Inflammatory macrophage treated with lipopolysaccharide for 4 hours (primary cell): ENCODE measurements around the gene MROH9.
A peak's percentile ranks its signal among the peaks of the same experiment; 100 is the strongest.

Experiments
- DNase-seq: peaks from one replicate; pipeline ENCODE4 v3.0.0-alpha.2; 2020

The MROH9 gene

GRCh38 chr1:170967042-170967910 is 31.9 kb downstream of the MROH9 start:
- DNase-seq = peak; percentile 26

- DNase-seq = no peak
These were observed 34.9 kb downstream of the MROH9 start for GRCh38 chr1:170970256-170970655.

GRCh38 chr1:170978371-170978910 is 43.1 kb downstream of the MROH9 start:
- DNase-seq = no peak

- no peak for DNase-seq
These were observed 50.1 kb downstream of the MROH9 start for GRCh38 chr1:170985406-170985805.

- no peak for DNase-seq
These were observed 51.6 kb downstream of the MROH9 start for GRCh38 chr1:170986901-170987300.

GRCh38 chr1:170987424-170987823 is 52.1 kb downstream of the MROH9 start:
- no peak for DNase-seq

GRCh38 chr1:170993151-170993550 is 57.8 kb downstream of the MROH9 start:
- DNase-seq = no peak

- no peak for DNase-seq
These were observed 58.4 kb downstream of the MROH9 start for GRCh38 chr1:170993717-170994116.

- DNase-seq = no peak
These were observed 79.5 kb downstream of the MROH9 start for GRCh38 chr1:171014880-171015279.

GRCh38 chr1:171017426-171017825 is 82.1 kb downstream of the MROH9 start:
- DNase-seq = no peak

- no peak for DNase-seq
These were observed 84.6 kb downstream of the MROH9 start for GRCh38 chr1:171019971-171020370.

- no peak for DNase-seq
These were observed 97.7 kb downstream of the MROH9 start for GRCh38 chr1:171032822-171033702.

GRCh38 chr1:171037626-171038025 is 102.3 kb downstream of the MROH9 start:
- no peak for DNase-seq

- no peak for DNase-seq
These were observed 103.0 kb downstream of the MROH9 start for GRCh38 chr1:171038284-171038683.

- DNase-seq = no peak
These were observed 112.7 kb downstream of the MROH9 start for GRCh38 chr1:171048014-171048413.

- no peak for DNase-seq
These were observed 117.6 kb downstream of the MROH9 start for GRCh38 chr1:171052977-171053376.

- DNase-seq = no peak
These were observed 120.8 kb downstream of the MROH9 start for GRCh38 chr1:171055966-171056643.

- DNase-seq = no peak
These were observed 126.2 kb downstream of the MROH9 start for GRCh38 chr1:171061425-171062143.

- DNase-seq = no peak
These were observed 127.6 kb downstream of the MROH9 start for GRCh38 chr1:171062902-171063301.

- no peak for DNase-seq
These were observed 139.7 kb downstream of the MROH9 start for GRCh38 chr1:171075041-171075440.

- DNase-seq = no peak
These were observed 146.0 kb downstream of the MROH9 start for GRCh38 chr1:171081314-171081753.

GRCh38 chr1:171081763-171082201 is 146.4 kb downstream of the MROH9 start:
- DNase-seq = no peak
